HCT116 (cell line): ENCODE data around the gene SLC2A9. TPM values are rescaled to one million over a fixed set of nuclear protein-coding genes. Genes with fewer than 3 reads are reported as not detected.
A peak's percentile ranks its signal among the peaks of the same experiment; 100 is the strongest.

Source experiments
- ATAC-seq: fragments of 200-7000 bp; cut with Tn5 transposase; 2 replicates; pipeline ENCODE4 v1.9.1; 2020; ENCODE audit warnings: mild to moderate bottlenecking, moderate library complexity
- BruUV-seq: library from RNA; stranded (reverse); fragments of 400-500 nt; replicated peaks from 2 replicates; lab custom pipeline; 2021; lab: Mats Ljungman, UMichigan
- CTCF ChIA-PET: fragments of 300-600 bp; sonication (Branson Sonifier 250); formaldehyde crosslinking; loops from one replicate; lab custom pipeline; 2021; ENCODE audit warnings: antibody characterized with exemption; lab: Charles Lee
- POLR2A ChIA-PET: fragments of 300-600, 350-600 bp; sonication (Branson Sonifier 250); formaldehyde crosslinking; loops from one replicate; lab custom pipeline; 2021; ENCODE audit warnings: antibody characterized with exemption; lab: Charles Lee
- RAD21 ChIA-PET, 2 experiments: fragments of 300-600 bp; sonication (Branson Sonifier 250); formaldehyde crosslinking; loops; one replicate each; lab custom pipeline; 2023; ENCODE audit warnings: low total read pairs in 2 of 2; ENCODE audit not compliant: uncharacterized antibody in 2 of 2, unreplicated experiment in 2 of 2, low non-redundant PET in 1 of 2; lab: Charles Lee
- DNase-seq: peaks from one replicate; pipeline ENCODE4 v3.0.0-alpha.2; 2010; ENCODE audit warnings: low read depth, low spot score
- H2AFZ ChIP-seq: fragments of 200-600 bp; shearing (Covaris generic), sonication (generic); 2 replicates; pipeline ENCODE4 v1.6.1; 2017; ENCODE audit warnings: low read depth, mixed run types, mixed read lengths, antibody characterized with exemption, low read length; ENCODE audit not compliant: poor library complexity, severe bottlenecking
- H3K27ac ChIP-seq: 2 replicates; pipeline ENCODE4 v1.5.1; 2012; ENCODE audit warnings: low read depth, low read length
- H3K27me3 ChIP-seq: fragments of 200-600 bp; sonication (generic); 2 replicates; pipeline ENCODE4 v1.6.1; 2016; ENCODE audit warnings: mixed run types, low read length, mixed read lengths; ENCODE audit not compliant: insufficient read depth
- H3K36me3 ChIP-seq, 2 experiments: fragments of 200-500 bp in 1 of 2; fragments of 200-600 bp in 1 of 2; sonication (Bioruptor generic) in 1 of 2; sonication (generic) in 1 of 2; 2 replicates each; pipeline versions ENCODE4 v1.5.1 to v1.6.1; 2014 to 2016; ENCODE audit warnings: low read length in 2 of 2, inconsistent platforms in 1 of 2, mixed read lengths in 1 of 2, mixed run types in 1 of 2; ENCODE audit not compliant: insufficient read depth in 2 of 2, control insufficient read depth in 1 of 2
- H3K4me1 ChIP-seq, 2 experiments: fragments of 200-600 bp in 1 of 2; sonication (generic) in 1 of 2; 2 replicates each; pipeline versions ENCODE4 v1.5.1 to v1.6.1; 2012 to 2017; ENCODE audit warnings: low read length in 2 of 2, inconsistent platforms in 1 of 2, mild to moderate bottlenecking in 1 of 2, mixed read lengths in 1 of 2, mixed run types in 1 of 2, moderate library complexity in 1 of 2; ENCODE audit not compliant: insufficient read depth in 2 of 2, control insufficient read depth in 1 of 2
- H3K4me2 ChIP-seq: fragments of 200-600 bp; sonication (generic); 2 replicates; pipeline ENCODE4 v1.6.1; 2017; ENCODE audit warnings: mixed run types, low read length, mixed read lengths
- H3K4me3 ChIP-seq, 2 experiments: fragments of 200-600 bp in 1 of 2; sonication (generic) in 1 of 2; replicated peaks in 1 of 2; 2 replicates each; pipeline ENCODE4 v1.5.1; 2011 to 2016; ENCODE audit warnings: low read length in 2 of 2, control low read depth in 1 of 2, low read depth in 1 of 2, mild to moderate bottlenecking in 1 of 2, mixed read lengths in 1 of 2, mixed run types in 1 of 2
- H3K79me2 ChIP-seq: fragments of 200-600 bp; sonication (generic); 2 replicates; pipeline ENCODE4 v1.6.1; 2017; ENCODE audit warnings: mild to moderate bottlenecking, mixed run types, low read length, moderate library complexity, mixed read lengths; ENCODE audit not compliant: insufficient read depth
- H3K9ac ChIP-seq: fragments of 200-600 bp; sonication (generic); 2 replicates; pipeline ENCODE4 v1.6.1; 2016; ENCODE audit warnings: low read length, mixed read lengths
- H3K9me2 ChIP-seq: fragments of 200-600 bp; sonication (generic), shearing (Covaris generic); 2 replicates; pipeline ENCODE4 v1.6.1; 2017; ENCODE audit warnings: mixed run types, mild to moderate bottlenecking, moderate library complexity; ENCODE audit not compliant: insufficient read depth
- H3K9me3 ChIP-seq, 2 experiments: fragments of 200-500 bp in 1 of 2; fragments of 200-600 bp in 1 of 2; sonication (Bioruptor generic) in 1 of 2; sonication (generic) in 1 of 2; 2 replicates each; pipeline ENCODE4 v1.6.1; 2014 to 2017; ENCODE audit warnings: low read length in 2 of 2, mixed read lengths in 2 of 2, inconsistent platforms in 1 of 2, low read depth in 1 of 2, mild to moderate bottlenecking in 1 of 2, mixed run types in 1 of 2, moderate library complexity in 1 of 2; ENCODE audit not compliant: control insufficient read depth in 1 of 2, insufficient read depth in 1 of 2
- H4K20me1 ChIP-seq: fragments of 200-600 bp; sonication (generic), shearing (Covaris generic); 2 replicates; pipeline ENCODE4 v1.6.1; 2017; ENCODE audit warnings: mixed run types, mild to moderate bottlenecking, moderate library complexity; ENCODE audit not compliant: insufficient read depth
- CEBPB ChIP-seq: IDR thresholded peaks from 2 replicates; pipeline ENCODE4 v1.6.1; 2012; ENCODE audit warnings: low read depth
- CTCF ChIP-seq, 3 experiments: fragments of 200-600 bp in 1 of 3; sonication (generic) in 1 of 3; IDR thresholded peaks in 2 of 3; conservative IDR thresholded peaks in 1 of 3; 2 replicates each; pipeline ENCODE4 v1.5.1; 2012 to 2017; ENCODE audit warnings: low read depth in 2 of 3, low read length in 2 of 3, antibody characterized with exemption in 1 of 3, borderline replicate concordance in 1 of 3, control low read depth in 1 of 3, mild to moderate bottlenecking in 1 of 3, mixed read lengths in 1 of 3, mixed run types in 1 of 3, moderate library complexity in 1 of 3; ENCODE audit not compliant: insufficient read depth in 1 of 3
- ELF1 ChIP-seq: IDR thresholded peaks from 2 replicates; pipeline ENCODE4 v1.6.1; 2012; ENCODE audit warnings: low read depth, borderline replicate concordance
- EZH2 ChIP-seq: fragments of 200-600 bp; sonication (generic); IDR thresholded peaks from 2 replicates; pipeline ENCODE4 v1.6.1; 2017; ENCODE audit warnings: antibody characterized with exemption, mixed run types
- FOSL1 ChIP-seq: IDR thresholded peaks from 2 replicates; pipeline ENCODE4 v1.6.1; 2012; ENCODE audit warnings: low read depth
- POLR2AphosphoS5 ChIP-seq: IDR thresholded peaks from 2 replicates; pipeline ENCODE4 v1.6.1; 2011; ENCODE audit warnings: mild to moderate bottlenecking, low read depth, low read length, moderate library complexity
- REST ChIP-seq: IDR thresholded peaks from 2 replicates; pipeline ENCODE4 v1.6.1; 2012; ENCODE audit warnings: low read depth
- SIN3A ChIP-seq: IDR thresholded peaks from 2 replicates; pipeline ENCODE4 v1.6.1; 2012; ENCODE audit warnings: low read depth
- SP1 ChIP-seq: IDR thresholded peaks from 2 replicates; pipeline ENCODE4 v1.6.1; 2012; ENCODE audit warnings: low read depth
- SRF ChIP-seq: IDR thresholded peaks from 2 replicates; pipeline ENCODE4 v1.6.1; 2012; ENCODE audit warnings: low read depth
- TCF7L2 ChIP-seq: IDR thresholded peaks from 2 replicates; pipeline ENCODE4 v1.7.0; 2011; ENCODE audit warnings: borderline replicate concordance, inconsistent platforms; ENCODE audit not compliant: insufficient read depth, insufficient read length; ENCODE audit errors: extremely low read depth
- YY1 ChIP-seq: IDR thresholded peaks from 2 replicates; pipeline ENCODE4 v1.6.1; 2011; ENCODE audit warnings: low read length, low read depth, moderate library complexity, mild to moderate bottlenecking; ENCODE audit not compliant: insufficient replicate concordance; ENCODE audit errors: extremely low read depth
- ZBTB33 ChIP-seq: IDR thresholded peaks from 2 replicates; pipeline ENCODE4 v1.6.1; 2011; ENCODE audit warnings: mild to moderate bottlenecking, low read length, moderate library complexity; ENCODE audit not compliant: insufficient replicate concordance; ENCODE audit errors: extremely low read depth
- intact Hi-C: fragments of 100-400 bp; cut with micrococcal nuclease; formaldehyde crosslinking; loops from 2 replicates; pipeline ENCODE4 v1.10.0; 2022
- total RNA-seq: library from RNA; stranded (reverse); gene quantifications from one replicate; pipeline ENCODE4 v1.2.1, GENCODE V29; 2021; ENCODE audit not compliant: unreplicated experiment

SLC2A9 gene
- total RNA-seq, 1 experiment from 2014 or later: 2.2 TPM

GRCh38 chr4:9904976-9905587 lies 116.2 kb downstream of the SLC2A9 start:
- CTCF ChIA-PET: interaction anchor here (1.0 to 1.1 kb wide), 2 partner anchors 9 to 110 kb away, joined by 3 read pairs; no protein-coding TSS in a partner anchor
- ATAC-seq: no peak
- intact Hi-C loops: no loop called here

More at GRCh38 chr4:9904976-9905587, 116.2 kb downstream of the SLC2A9 start:
- no peak for TF ChIP-seq SRF
- no peak for TF ChIP-seq YY1
- TF ChIP-seq CTCF (IDR thresholded peaks at IDR 0.05 in 2 of 3, conservative IDR thresholded peaks at IDR 0.05 in 1 of 3; ENCODE audit: borderline replicate concordance in 1 of 3, insufficient read depth in 1 of 3, low read depth in 2 of 3, low read length in 2 of 3): no peak
- TF ChIP-seq CEBPB: no peak
- no peak for TF ChIP-seq POLR2AphosphoS5
- TF ChIP-seq ELF1: no peak
- TF ChIP-seq SP1: no peak
- no peak for TF ChIP-seq SIN3A
- no peak for TF ChIP-seq EZH2
- TF ChIP-seq ZBTB33: no peak
- no peak for TF ChIP-seq FOSL1
- TF ChIP-seq TCF7L2: no peak
- TF ChIP-seq REST: no peak
- no peak overlapping the region for H3K27ac ChIP-seq
- H3K36me3 ChIP-seq: no peaks in the 10 kb centered on the region
- DNase-seq: no peak
- peaks cover 0 to 9% of the 10 kb centered on the region in 2 experiments; a peak in 1 of 4 replicates for H3K4me1 ChIP-seq
- H3K9ac ChIP-seq: no peak overlapping the region
- no TSS peak for BruUV-seq
- H3K9me3 ChIP-seq: no peaks in the 10 kb centered on the region
- no peak overlapping the region for H2AFZ ChIP-seq
- no peaks in the 10 kb centered on the region for H4K20me1 ChIP-seq
- H3K4me3 ChIP-seq: no peak overlapping the region
- H3K79me2 ChIP-seq: no peaks in the 10 kb centered on the region
- ChIA-PET POLR2A (no interaction called here), RAD21 (no interaction called here)
- no peaks in the 10 kb centered on the region for H3K9me2 ChIP-seq
- peak overlapping the region; percentile 29 for H3K4me2 ChIP-seq
- no peaks in the 10 kb centered on the region for H3K27me3 ChIP-seq
